ENCODE data around the gene NEURL1.

Gene NEURL1

GRCh38 chr10:103473261-103473671 lies 20.2 kb upstream of the NEURL1 start:
- TF ChIP-seq CTCF (IDR thresholded peaks at IDR 0.05): no peak
- Histone ChIP-seq H3K27ac (no peak overlapping the region), H3K4me3 (no peak overlapping the region)
- no peak for DNase-seq (ENCODE audit: low spot score)

- TF ChIP-seq CTCF (IDR thresholded peaks at IDR 0.05): no peak
- Histone ChIP-seq H3K27ac (no peak overlapping the region), H3K4me3 (no peak overlapping the region)
- no peak for DNase-seq (ENCODE audit: low spot score)
These were observed 19.4 kb upstream of the NEURL1 start for GRCh38 chr10:103474077-103474476.

GRCh38 chr10:103475437-103475836 lies 18.1 kb upstream of the NEURL1 start:
- no peak overlapping the region for H3K27ac ChIP-seq
- no peak for TF ChIP-seq CTCF (IDR thresholded peaks at IDR 0.05)
- no peak overlapping the region for H3K4me3 ChIP-seq
- DNase-seq (ENCODE audit: low spot score): no peak

GRCh38 chr10:103476046-103476768 lies 17.3 kb upstream of the NEURL1 start:
- TF ChIP-seq CTCF (IDR thresholded peaks at IDR 0.05): no peak
- Histone ChIP-seq H3K4me3 (no peak overlapping the region), H3K27ac (no peak overlapping the region)
- DNase-seq (ENCODE audit: low spot score): no peak

GRCh38 chr10:103478671-103479070 lies 14.8 kb upstream of the NEURL1 start:
- no peak for DNase-seq (ENCODE audit: low spot score)
- no peak for TF ChIP-seq CTCF (IDR thresholded peaks at IDR 0.05)
- Histone ChIP-seq H3K27ac (no peak overlapping the region), H3K4me3 (no peak overlapping the region)

- no peak within 1 kb of the TSS for H3K27ac ChIP-seq
- no peak within 1 kb of the TSS for H3K4me3 ChIP-seq
- no peak for TF ChIP-seq CTCF (IDR thresholded peaks at IDR 0.05)
- DNase-seq (ENCODE audit: low spot score): no peak
These were observed 14.4 kb upstream of the NEURL1 start, which contains the start of gene CALHM3 for GRCh38 chr10:103479135-103479534. CALHM3 (minus strand) TSS chr10:103479240; CDS start chr10:103479032, 208 bp downstream.

GRCh38 chr10:103480521-103480920 lies 13.0 kb upstream of the NEURL1 start:
- no peak for DNase-seq (ENCODE audit: low spot score)
- Histone ChIP-seq H3K4me3 (no peak overlapping the region), H3K27ac (no peak overlapping the region)
- TF ChIP-seq CTCF (IDR thresholded peaks at IDR 0.05): no peak

Data from coronary artery (tissue), 2 donors.